ENCODE results near the gene SLC7A14. TPM values are rescaled to one million over a fixed set of nuclear protein-coding genes. Genes with fewer than 3 reads are reported as not detected.

SLC7A14 gene
- total RNA-seq, 1 experiment from 2014 or later, result not detected

DNA sequence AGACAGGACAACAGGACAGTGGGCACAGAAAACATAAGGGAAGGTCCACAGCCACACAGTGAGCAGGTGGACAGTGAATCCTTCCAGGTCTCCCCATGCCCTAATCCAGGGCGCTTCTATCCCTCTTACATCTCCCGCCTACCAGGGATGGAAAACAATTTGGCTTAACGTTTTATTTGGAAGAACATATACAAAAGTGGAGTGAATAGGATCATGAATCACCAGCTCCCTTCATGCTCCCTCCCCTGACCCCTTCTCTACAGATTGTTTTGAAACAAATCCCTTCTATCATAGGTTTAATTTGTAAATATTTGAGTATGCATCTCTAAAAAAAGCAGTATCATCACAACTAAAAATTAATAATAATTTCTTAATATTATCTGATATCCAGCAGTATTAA lies 114.7 kb downstream of the SLC7A14 start:
- no TSS peak for BruUV-seq (replicated peaks)
- H3K4me1 ChIP-seq (ENCODE audit: insufficient read depth, low read length, poor library complexity, severe bottlenecking), result peaks cover 5% of the 10 kb centered on the region
- POLR2A ChIA-PET (ENCODE audit: low non-redundant PET), result no interaction called here
- H3K27me3 ChIP-seq (replicated peaks; ENCODE audit: insufficient read depth, low read depth, low read length, poor library complexity), result no peaks in the 10 kb centered on the region
- intact Hi-C loops (cut with micrococcal nuclease; ENCODE audit: unreplicated experiment), result no loop called here
- no peak overlapping the region for H3K27ac ChIP-seq (ENCODE audit: low read depth, low read length, poor library complexity, severe bottlenecking)
- no peaks in the 10 kb centered on the region for H3K9me3 ChIP-seq (ENCODE audit: low read depth, low read length, poor library complexity, severe bottlenecking)
- DNase-seq (ENCODE audit: low spot score), result no peak
- TF ChIP-seq EZH2 (IDR thresholded peaks at IDR 0.05; ENCODE audit: borderline replicate concordance, low read depth, low read length, poor library complexity, severe bottlenecking), result no peak
- TF ChIP-seq, protein P1, sequence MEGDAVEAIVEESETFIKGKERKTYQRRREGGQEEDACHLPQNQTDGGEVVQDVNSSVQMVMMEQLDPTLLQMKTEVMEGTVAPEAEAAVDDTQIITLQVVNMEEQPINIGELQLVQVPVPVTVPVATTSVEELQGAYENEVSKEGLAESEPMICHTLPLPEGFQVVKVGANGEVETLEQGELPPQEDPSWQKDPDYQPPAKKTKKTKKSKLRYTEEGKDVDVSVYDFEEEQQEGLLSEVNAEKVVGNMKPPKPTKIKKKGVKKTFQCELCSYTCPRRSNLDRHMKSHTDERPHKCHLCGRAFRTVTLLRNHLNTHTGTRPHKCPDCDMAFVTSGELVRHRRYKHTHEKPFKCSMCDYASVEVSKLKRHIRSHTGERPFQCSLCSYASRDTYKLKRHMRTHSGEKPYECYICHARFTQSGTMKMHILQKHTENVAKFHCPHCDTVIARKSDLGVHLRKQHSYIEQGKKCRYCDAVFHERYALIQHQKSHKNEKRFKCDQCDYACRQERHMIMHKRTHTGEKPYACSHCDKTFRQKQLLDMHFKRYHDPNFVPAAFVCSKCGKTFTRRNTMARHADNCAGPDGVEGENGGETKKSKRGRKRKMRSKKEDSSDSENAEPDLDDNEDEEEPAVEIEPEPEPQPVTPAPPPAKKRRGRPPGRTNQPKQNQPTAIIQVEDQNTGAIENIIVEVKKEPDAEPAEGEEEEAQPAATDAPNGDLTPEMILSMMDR (conservative IDR thresholded peaks at IDR 0.05; ENCODE audit: low read depth, low read length), result no peak
- CTCF ChIA-PET, result no interaction called here
- H3K36me3 ChIP-seq (ENCODE audit: insufficient read depth, low read length, poor library complexity, severe bottlenecking), result no peaks in the 10 kb centered on the region
- H3K4me3 ChIP-seq (ENCODE audit: low read depth, low read length, poor library complexity, severe bottlenecking), result no peak overlapping the region

DNA sequence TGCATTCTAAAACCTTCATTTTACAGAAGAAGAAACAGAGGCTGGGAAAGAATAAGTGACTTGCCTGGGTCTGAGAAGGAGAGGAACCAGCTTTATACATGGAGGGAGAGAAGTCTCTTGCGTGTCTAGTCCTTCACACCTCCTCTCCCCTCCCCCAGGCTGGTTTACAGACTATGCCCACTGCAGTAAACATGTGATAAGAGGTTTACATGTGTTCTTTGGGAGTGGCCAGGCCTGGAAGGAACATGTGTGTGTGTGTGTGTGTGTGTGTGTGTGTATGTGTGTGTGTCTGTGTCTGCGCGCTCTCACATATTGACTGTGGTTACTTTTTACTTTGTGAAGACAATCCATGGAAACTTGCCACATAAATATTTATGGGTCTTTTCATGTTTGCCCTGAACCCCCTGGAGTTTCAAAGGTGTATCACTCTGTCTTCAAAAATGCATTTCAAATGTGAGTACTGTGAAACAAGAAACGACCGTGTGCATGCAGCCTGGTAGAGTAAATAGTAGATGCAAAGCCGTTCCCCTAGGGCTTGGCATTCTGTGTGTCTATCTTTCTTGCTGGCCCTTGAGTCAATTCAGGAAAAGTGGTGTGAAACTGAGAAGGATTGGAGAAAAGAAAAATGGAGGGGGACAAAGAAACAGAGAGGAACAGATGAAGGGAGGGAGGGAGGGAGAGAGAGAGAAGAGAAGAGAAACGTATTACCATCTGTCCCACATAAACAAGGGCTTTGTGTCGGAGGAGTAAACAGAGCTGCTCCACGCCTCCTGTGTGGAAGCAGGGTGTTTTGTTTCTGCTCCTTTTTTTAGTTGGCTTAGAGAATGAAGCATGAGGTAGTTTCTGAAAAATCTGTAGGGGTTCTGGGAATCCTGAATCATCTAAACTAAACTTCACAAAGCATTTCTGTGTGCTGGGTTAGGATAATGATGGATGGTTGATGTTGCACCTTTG lies 115.5 kb downstream of the SLC7A14 start:
- no peak for TF ChIP-seq EZH2 (IDR thresholded peaks at IDR 0.05; ENCODE audit: borderline replicate concordance, low read depth, low read length, poor library complexity, severe bottlenecking)
- TF ChIP-seq, protein P1 (conservative IDR thresholded peaks at IDR 0.05; ENCODE audit: low read depth, low read length), result no peak
- Histone ChIP-seq H3K4me3 (ENCODE audit: low read depth, low read length, poor library complexity, severe bottlenecking) (no peak overlapping the region), H3K36me3 (ENCODE audit: insufficient read depth, low read length, poor library complexity, severe bottlenecking) (no peaks in the 10 kb centered on the region), H3K27me3 (replicated peaks; ENCODE audit: insufficient read depth, low read depth, low read length, poor library complexity) (no peaks in the 10 kb centered on the region), H3K27ac (ENCODE audit: low read depth, low read length, poor library complexity, severe bottlenecking) (no peak overlapping the region), H3K4me1 (ENCODE audit: insufficient read depth, low read length, poor library complexity, severe bottlenecking) (peaks cover 5% of the 10 kb centered on the region), H3K9me3 (ENCODE audit: low read depth, low read length, poor library complexity, severe bottlenecking) (no peaks in the 10 kb centered on the region)
- no TSS peak for BruUV-seq (replicated peaks)
- intact Hi-C loops (cut with micrococcal nuclease; ENCODE audit: unreplicated experiment), result no loop called here
- no peak for DNase-seq (ENCODE audit: low spot score)
- CTCF ChIA-PET, result no interaction called here
- POLR2A ChIA-PET (ENCODE audit: low non-redundant PET), result no interaction called here

GRCh38 chr3:170469151-170470062 lies 116.5 kb downstream of the SLC7A14 start:
- Histone ChIP-seq H3K27ac (ENCODE audit: low read depth, low read length, poor library complexity, severe bottlenecking) (no peak overlapping the region), H3K4me1 (ENCODE audit: insufficient read depth, low read length, poor library complexity, severe bottlenecking) (peaks cover 5% of the 10 kb centered on the region), H3K27me3 (replicated peaks; ENCODE audit: insufficient read depth, low read depth, low read length, poor library complexity) (no peaks in the 10 kb centered on the region), H3K36me3 (ENCODE audit: insufficient read depth, low read length, poor library complexity, severe bottlenecking) (no peaks in the 10 kb centered on the region), H3K4me3 (ENCODE audit: low read depth, low read length, poor library complexity, severe bottlenecking) (no peak overlapping the region), H3K9me3 (ENCODE audit: low read depth, low read length, poor library complexity, severe bottlenecking) (no peaks in the 10 kb centered on the region)
- intact Hi-C loops (cut with micrococcal nuclease; ENCODE audit: unreplicated experiment), result no loop called here
- no TSS peak for BruUV-seq (replicated peaks)
- ChIA-PET CTCF (no interaction called here), POLR2A (ENCODE audit: low non-redundant PET) (interaction anchor here (0.7 kb wide), 1 partner anchor 12 kb away, joined by 28 read pairs; no protein-coding TSS in a partner anchor)
- peak; percentile 62 for DNase-seq (ENCODE audit: low spot score)
- TF ChIP-seq EZH2 (IDR thresholded peaks at IDR 0.05; ENCODE audit: borderline replicate concordance, low read depth, low read length, poor library complexity, severe bottlenecking), result no peak
- TF ChIP-seq, protein P1 (conservative IDR thresholded peaks at IDR 0.05; ENCODE audit: low read depth, low read length), result no peak

All from A673 (cell line).